ENCODE data around the gene BRSK2.

The BRSK2 gene

DNA sequence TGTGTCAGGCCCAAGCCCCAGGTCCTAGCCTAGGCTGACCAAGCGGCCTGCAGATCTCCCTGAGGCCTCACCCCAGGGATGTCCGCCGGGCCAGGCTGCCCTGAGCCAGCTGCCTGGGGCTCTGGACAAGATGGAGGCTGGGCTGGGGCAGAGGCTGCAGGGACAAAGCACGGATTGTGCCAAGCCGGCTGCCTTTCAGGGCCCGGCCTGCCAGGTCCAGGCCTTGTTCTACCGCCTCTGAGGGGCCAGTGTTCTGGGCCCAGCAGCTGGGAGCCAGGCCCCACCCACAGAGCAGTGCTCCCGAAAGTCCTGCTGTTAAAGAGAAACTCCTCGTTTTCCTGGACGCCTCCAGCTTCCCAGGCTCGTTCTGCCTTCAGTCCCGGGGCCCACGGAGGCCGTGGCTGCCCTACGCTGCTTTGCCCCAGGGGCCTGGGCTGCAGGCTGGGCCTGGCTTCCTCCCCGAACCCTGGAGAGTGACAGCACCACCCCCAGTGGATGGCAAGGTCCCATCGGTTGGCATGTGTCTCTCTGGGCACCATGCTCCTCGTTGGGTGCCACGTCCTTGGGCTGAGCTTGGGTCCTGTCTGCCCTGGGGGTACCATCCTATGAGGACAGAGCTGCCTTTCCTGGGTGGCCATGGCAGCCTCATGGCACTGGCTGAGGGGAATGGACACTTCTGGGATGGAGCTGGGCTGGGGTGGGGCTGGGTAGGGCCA lies 7.6 kb downstream of the BRSK2 start:
- DNase-seq (ENCODE audit: low read depth) = no peak

GRCh38 chr11:1397862-1398527 lies 8.3 kb downstream of the BRSK2 start:
- no peak for DNase-seq (ENCODE audit: low read depth)

DNA sequence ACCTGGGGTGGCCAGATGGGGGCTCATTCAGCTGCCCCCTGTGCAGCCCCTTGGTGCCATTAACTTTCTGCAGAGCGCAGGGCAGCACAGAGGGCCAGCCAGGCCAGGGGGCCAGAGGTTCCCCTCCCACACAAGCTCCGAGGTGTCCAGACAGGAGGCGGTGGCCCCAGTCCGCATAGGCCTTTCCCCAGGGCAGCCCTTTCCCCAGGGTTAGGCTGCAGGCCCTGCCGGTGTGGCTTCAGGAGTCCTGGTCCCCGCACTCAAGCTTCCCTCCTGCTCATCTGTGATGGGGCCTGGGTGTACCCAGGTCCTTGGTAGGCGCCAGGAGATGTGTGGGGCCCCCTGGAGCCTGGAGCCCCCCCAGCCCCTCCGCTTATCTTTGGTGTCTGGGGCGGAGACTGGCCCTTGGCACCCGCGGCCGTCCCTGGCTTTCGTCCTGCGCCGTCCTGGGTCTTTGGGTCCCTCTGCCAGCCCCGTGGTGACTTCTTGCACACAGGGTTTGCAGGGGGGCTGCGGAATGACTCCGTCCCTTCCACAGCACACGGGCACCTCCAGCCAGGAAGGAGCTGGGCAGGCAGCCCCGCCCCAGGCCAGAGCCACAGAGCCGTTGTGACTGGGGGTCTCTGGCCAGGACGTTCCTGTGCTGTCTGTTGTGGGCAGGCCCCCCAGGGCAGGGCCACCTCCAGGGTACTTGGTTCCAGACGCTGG lies 8.9 kb downstream of the BRSK2 start:
- no peak for DNase-seq (ENCODE audit: low read depth)

DNA sequence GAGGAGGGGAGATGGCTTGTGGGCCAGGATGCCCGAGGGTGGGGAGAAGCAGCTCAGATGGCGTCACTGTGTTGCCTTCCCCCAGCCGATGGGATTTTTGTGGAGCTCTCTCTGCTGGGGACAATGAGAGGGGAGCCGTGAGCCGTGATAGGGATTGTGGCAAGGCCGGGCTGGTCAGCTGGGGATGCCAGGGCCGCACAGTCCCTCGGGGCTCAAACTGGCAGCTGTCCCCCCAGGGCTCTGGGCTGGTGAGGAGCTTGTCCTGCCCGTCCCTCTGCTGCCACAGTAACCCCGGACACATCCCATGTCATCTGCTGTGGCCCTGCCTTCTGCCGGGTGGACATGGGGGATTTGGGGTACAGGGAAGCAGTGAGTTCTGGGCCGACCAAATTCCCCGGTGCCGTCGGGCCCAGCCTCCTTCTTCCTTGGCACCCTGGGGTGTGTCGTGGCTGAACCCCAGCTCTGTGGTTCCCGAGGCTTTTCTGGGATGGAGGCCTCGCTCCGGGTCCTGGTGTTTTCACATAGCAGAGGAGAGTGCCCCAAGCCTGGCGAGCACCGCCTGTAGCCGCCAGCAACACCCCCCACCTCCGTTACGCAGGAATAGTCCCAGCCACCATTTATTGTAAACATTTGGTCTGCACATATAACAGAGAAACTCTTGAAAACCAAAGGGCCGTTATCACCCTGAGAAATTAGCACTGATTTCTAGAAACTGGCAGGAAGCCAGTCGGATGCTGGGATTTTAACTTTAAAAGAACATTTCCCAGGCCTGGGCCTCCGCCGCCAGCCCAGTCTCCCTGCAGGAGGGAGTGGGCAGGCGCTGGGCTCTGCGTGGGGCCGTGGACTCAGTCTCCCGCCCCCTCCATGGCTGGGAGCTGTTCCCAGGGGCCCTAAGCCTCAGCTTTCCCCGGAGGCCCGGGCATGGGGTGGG lies 9.9 kb downstream of the BRSK2 start:
- DNase-seq (ENCODE audit: low read depth) = no peak

GRCh38 chr11:1400317-1401170 lies 10.8 kb downstream of the BRSK2 start:
- DNase-seq (ENCODE audit: low read depth) = no peak

- no peak for DNase-seq (ENCODE audit: low read depth)
These were observed 11.4 kb downstream of the BRSK2 start for GRCh38 chr11:1401171-1401445.

GRCh38 chr11:1401656-1402221 lies 12.0 kb downstream of the BRSK2 start:
- no peak for DNase-seq (ENCODE audit: low read depth)

DNA sequence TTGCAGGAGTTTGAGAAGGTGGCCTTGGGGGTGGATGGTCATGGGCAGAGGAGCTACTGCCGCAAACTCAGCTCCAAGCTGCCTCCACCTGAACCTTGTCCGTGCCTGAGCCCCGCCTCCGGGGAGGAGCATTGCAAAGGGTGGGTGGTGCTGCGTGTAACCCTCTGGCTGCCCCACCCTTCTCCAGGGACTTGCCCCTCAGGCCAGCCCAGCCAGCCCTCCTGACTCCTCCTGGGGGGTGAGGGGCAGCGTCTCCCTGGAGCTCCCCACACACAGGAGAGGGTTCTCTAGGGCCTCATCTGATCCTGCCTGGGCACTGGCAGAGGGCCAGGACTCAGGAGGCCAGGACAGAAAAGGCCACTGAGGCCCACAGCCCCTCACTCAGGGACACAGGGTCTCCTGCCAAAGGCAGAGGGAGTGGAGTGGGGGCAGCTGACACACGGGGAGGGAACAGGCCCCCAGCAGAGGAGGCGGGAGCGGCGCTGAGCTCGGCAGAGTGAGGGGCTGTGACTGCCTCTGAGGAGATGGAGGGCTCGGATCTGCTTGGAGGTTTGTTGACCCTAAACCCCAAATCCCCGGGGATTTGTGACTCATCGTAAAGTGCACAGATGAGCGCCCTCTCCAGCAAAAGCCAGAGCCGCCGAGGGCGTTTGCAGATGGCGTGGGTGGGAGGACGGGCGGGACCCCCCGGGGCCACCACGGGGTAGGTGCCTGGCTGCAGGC lies 12.8 kb downstream of the BRSK2 start:
- DNase-seq (ENCODE audit: low read depth) = no peak

GRCh38 chr11:1403078-1403620 lies 13.4 kb downstream of the BRSK2 start:
- no peak for DNase-seq (ENCODE audit: low read depth)

DNA sequence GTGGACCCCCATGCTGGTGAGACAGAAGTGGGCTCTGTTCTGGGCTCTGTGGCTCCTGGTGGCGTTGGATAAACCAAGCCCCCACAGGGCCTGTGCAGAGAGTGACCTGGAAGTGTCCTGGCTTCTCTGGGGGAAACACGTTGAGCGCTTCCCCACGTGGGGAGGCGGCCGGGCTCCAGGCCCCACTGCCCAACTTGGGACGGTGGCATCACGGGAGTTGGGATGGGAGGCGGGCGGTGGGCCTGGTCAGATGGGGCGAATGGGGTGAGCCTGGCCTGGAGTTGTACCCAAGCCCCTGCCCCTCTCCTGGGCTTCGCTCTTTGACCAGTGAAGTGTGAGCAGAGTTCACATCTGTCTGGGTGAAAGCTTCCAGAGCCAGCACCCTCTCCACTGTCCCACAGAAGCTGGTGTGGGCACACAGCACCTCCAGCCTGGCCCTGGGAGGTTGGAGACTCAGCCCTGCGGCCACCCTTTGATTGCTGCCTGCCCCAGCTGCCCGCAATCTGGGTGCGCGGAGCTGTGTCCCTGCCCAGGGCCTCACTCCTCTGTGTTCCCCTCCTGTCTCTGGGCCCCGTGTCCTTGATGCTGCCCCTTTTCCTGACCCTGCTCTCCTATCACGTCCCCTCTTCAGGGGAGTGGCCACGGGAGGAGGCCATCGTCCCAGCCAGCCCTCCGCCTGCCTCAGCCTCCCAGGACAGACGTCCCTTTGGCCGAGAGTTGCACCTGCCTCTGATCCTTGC lies 14.2 kb downstream of the BRSK2 start:
- DNase-seq (ENCODE audit: low read depth) = no peak

DNA sequence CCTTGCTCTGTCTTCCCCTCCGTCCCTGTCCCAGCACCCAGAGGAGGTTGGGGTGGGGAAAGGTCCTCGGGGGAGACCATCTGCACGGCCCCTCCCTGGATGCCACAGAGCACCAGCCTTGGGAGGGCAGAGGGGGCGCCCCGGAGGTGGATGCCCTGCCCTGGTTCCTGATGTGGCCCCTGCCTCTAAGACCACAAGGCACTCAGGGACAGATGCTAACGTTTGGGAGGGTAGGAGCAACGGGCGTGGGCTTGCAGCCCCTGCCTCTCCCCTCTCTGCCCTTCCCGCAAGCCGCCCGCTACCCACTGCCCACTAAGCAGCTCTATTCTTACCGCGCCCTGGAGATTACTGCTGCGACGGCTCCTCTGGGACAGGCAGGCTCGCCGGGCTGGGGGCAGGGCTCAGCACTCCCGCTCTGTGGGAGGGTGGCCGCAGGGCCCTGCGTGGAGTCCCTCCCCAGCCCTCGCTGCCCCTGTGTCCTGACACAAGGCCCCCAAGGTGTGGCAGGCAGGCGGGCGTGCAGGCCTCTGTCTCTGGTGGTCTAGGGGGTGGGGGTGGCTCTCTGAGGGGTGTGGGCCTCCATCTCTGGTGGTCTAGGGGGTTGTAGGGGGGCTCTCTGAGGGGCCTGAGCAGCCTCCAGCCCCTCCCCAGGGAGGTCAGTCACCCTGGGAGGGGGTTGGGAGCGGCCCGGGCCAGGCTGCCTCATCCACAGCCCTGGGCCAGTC lies 14.9 kb downstream of the BRSK2 start:
- DNase-seq (ENCODE audit: low read depth) = no peak

- no peak for DNase-seq (ENCODE audit: low read depth)
These were observed 15.7 kb downstream of the BRSK2 start for GRCh38 chr11:1405186-1406020.

DNA sequence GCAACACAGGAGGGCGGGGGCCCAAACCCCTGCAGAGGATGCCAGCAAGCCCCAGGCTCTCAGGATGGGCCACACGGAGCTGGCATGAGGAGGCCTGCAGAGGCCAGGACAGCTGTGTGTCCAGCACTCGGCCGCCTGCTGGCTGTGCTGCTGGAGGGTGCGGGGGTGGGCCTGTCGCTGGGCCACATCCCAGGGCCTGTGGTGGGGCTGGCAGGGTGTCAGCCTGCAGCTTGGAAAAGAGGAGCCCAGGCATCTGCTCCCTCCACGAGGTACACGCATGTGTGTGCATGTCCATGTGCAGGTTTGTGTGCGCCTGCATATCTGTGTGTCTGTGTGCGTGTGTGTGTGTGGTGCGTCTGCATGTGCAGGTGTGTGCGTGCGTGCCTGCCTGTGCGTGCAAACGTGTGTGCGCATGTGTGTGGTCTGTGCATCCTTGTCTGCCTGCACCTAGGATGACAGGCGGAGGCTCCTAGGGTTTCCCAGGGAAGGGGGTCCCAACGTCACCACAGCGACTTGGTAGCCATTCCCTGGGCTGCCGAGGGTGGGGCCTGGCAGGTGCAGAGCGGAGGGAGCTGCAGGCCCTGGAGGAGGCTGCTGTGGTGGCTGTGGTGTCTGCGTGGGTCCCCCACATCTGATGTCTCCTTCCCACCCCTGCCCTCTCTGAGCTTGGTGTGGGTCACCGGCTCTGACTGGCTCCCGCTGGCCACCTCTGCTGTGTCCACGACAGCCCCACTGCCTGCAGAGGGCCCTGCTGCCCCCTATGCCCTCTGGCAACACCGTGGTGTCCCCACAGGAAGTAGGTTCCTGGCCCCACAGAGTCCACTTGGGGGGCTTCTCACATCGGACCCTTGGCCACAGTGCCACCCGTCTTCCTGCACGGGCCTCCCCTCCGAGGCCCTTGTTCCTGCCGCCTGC lies 17.1 kb downstream of the BRSK2 start:
- no peak for DNase-seq (ENCODE audit: low read depth)

GRCh38 chr11:1407668-1408067 lies 17.9 kb downstream of the BRSK2 start:
- no peak for DNase-seq (ENCODE audit: low read depth)

GRCh38 chr11:1408346-1408745 lies 18.6 kb downstream of the BRSK2 start:
- no peak for DNase-seq (ENCODE audit: low read depth)

DNA sequence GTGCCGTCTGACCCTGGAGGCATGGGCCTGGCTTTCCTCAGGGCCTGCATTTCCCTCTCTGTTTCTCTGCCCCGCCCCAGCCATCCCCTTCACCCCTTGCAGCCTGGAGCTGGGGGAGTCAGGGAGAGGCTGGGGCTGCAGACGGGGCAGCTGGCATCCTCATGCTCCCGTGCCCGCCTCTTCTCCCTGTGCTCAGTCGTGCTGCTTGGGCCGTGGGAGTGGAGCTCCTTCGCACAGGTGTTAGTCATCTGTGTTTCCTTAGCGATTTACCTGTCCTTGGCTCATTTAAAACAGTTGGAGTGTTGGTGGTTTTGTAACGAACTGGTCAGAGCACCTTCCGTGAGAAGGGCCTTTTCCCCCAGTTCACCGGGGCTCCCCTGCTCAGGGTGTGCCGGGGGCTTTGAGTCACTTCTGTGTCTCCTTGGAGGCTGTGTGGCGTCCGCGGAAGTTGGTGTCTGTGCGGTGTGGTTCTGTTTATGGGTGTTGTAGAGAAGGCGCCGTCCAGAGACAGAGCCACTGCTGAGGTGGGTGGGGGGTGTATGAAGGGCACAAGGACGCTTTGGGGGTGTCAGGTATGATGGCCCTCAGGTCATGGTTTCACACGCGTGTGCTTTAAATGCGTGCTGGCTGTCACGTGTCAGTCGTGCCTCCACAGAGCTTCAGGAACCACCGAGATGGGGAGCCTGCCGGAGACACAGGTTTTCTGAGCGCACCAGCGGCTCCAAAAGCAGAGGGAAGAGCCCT lies 19.5 kb downstream of the BRSK2 start:
- DNase-seq (ENCODE audit: low read depth) = no peak

All from GM04504 (cell line).